SJSA1 (cell line): ENCODE results near the gene UQCC5. TPM values are rescaled to one million over a fixed set of nuclear protein-coding genes. Genes with fewer than 3 reads are reported as not detected.

Experiments
- DNase-seq, 2 experiments: peaks; one replicate each; pipeline ENCODE4 v3.0.0-alpha.2; 2015 to 2020; ENCODE audit warnings: low spot score in 2 of 2, low read depth in 1 of 2
- H3K27ac ChIP-seq: fragments of 250-450 bp; sonication (Bioruptor Pico); 2 replicates; pipeline ENCODE4 v1.5.1; 2020; ENCODE audit warnings: mild to moderate bottlenecking, moderate library complexity
- H3K27me3 ChIP-seq: fragments of 250-450 bp; sonication (Bioruptor Pico); replicated peaks from 2 replicates; pipeline ENCODE4 v1.5.1; 2020; ENCODE audit warnings: mild to moderate bottlenecking, moderate library complexity
- H3K36me3 ChIP-seq: fragments of 250-450 bp; sonication (Bioruptor Pico); 2 replicates; pipeline ENCODE4 v1.5.1; 2020; ENCODE audit warnings: mild to moderate bottlenecking
- H3K4me1 ChIP-seq: fragments of 250-450 bp; sonication (Bioruptor Pico); replicated peaks from 2 replicates; pipeline ENCODE4 v1.6.1; 2021; ENCODE audit warnings: mild to moderate bottlenecking
- H3K4me3 ChIP-seq: fragments of 250-450 bp; sonication (Bioruptor Pico); 2 replicates; pipeline ENCODE4 v1.5.1; 2020; ENCODE audit warnings: mild to moderate bottlenecking
- H3K9me3 ChIP-seq: fragments of 250-450 bp; sonication (Bioruptor Pico); replicated peaks from 2 replicates; pipeline ENCODE4 v1.5.1; 2020; ENCODE audit warnings: mild to moderate bottlenecking
- total RNA-seq: library from RNA; depleted of rRNA; stranded (reverse); fragments of >200 nt; shearing (Covaris generic); gene quantifications from 2 replicates; pipeline ENCODE4 v1.2.3, GENCODE V29; 2014; rRNA removed

UQCC5 gene
- total RNA-seq, 1 experiment from 2014 or later = 1.1 TPM

- Histone ChIP-seq H3K36me3 (peaks cover 50% of the 10 kb centered on the region), H3K4me1 (no peaks in the 10 kb centered on the region), H3K27me3 (no peaks in the 10 kb centered on the region), H3K4me3 (no peak overlapping the region), H3K27ac (no peak overlapping the region), H3K9me3 (no peaks in the 10 kb centered on the region)
- no peak for DNase-seq
Measured at GRCh38 chr3:52574056-52574965, 37.9 kb downstream of the UQCC5 start.

Other genes with a start within 250 kb of the UQCC5 start
- gene GLYCTK, start 248.8 kb upstream of the UQCC5 start, total RNA-seq = 3.7 and 6.1 TPM in 2 replicates
- 0.47 and 1.1 TPM in 2 replicates for gene DNAH1, start 220.3 kb upstream of the UQCC5 start, total RNA-seq
- 50.2 and 60.1 TPM in 2 replicates for gene BAP1, start 126.6 kb upstream of the UQCC5 start, total RNA-seq
- 7.6 and 9.5 TPM in 2 replicates for gene PHF7, start 125.9 kb upstream of the UQCC5 start, total RNA-seq
- 0.13 TPM in 1 of 2 replicates, not detected in the other for gene SEMA3G, start 91.5 kb upstream of the UQCC5 start, total RNA-seq
- gene TNNC1, start 82.6 kb upstream of the UQCC5 start, total RNA-seq = 18.2 and 32.1 TPM in 2 replicates
- gene NISCH, start 81.0 kb upstream of the UQCC5 start, total RNA-seq = 22.4 and 24.8 TPM in 2 replicates
- gene STAB1, start 41.3 kb upstream of the UQCC5 start, total RNA-seq = not detected in 2 replicates
- gene NT5DC2, start 2.7 kb upstream of the UQCC5 start, total RNA-seq = 39.5 and 74.6 TPM in 2 replicates
- 39.3 and 39.6 TPM in 2 replicates for gene PBRM1, start 149.3 kb downstream of the UQCC5 start, total RNA-seq
- 92.6 and 134 TPM in 2 replicates for gene GNL3, start 149.4 kb downstream of the UQCC5 start, total RNA-seq
- gene GLT8D1, start 169.2 kb downstream of the UQCC5 start, total RNA-seq = 50.3 and 59.4 TPM in 2 replicates
- gene SPCS1, start 169.5 kb downstream of the UQCC5 start, total RNA-seq = 94.7 and 111 TPM in 2 replicates
- 8.3 and 12.6 TPM in 2 replicates for gene NEK4, start 234.3 kb downstream of the UQCC5 start, total RNA-seq
- not detected in 2 replicates for gene ITIH1, start 241.0 kb downstream of the UQCC5 start, total RNA-seq